Ishikawa (cell line): ENCODE results near the gene NUB1.

Experiments used
- CEBPB ChIP-seq: IDR thresholded peaks from 2 replicates; pipeline ENCODE4 v1.6.1; 2012
- CREB1 ChIP-seq: IDR thresholded peaks from 2 replicates; pipeline ENCODE4 v1.6.1; 2012; ENCODE audit warnings: low read depth
- EGR1 ChIP-seq: IDR thresholded peaks from 2 replicates; pipeline ENCODE4 v1.6.1; 2012
- EP300 ChIP-seq: IDR thresholded peaks from 2 replicates; pipeline ENCODE4 v1.6.1; 2012; ENCODE audit warnings: borderline replicate concordance
- FOXM1 ChIP-seq: IDR thresholded peaks from 2 replicates; pipeline ENCODE4 v1.6.1; 2012; ENCODE audit warnings: low read depth, borderline replicate concordance
- MAX ChIP-seq: IDR thresholded peaks from 2 replicates; pipeline ENCODE4 v1.6.1; 2012
- NFIC ChIP-seq: IDR thresholded peaks from 2 replicates; pipeline ENCODE4 v1.6.1; 2012
- RAD21 ChIP-seq: IDR thresholded peaks from 2 replicates; pipeline ENCODE4 v1.6.1; 2012; ENCODE audit warnings: low read depth
- REST ChIP-seq: IDR thresholded peaks from 2 replicates; pipeline ENCODE4 v1.6.1; 2012; ENCODE audit warnings: low read depth, mild to moderate bottlenecking
- TAF1 ChIP-seq: IDR thresholded peaks from 2 replicates; pipeline ENCODE4 v1.6.1; 2012; ENCODE audit warnings: low read depth, mild to moderate bottlenecking
- TCF12 ChIP-seq: IDR thresholded peaks from 2 replicates; pipeline ENCODE4 v1.6.1; 2012; ENCODE audit warnings: low read depth
- TEAD4 ChIP-seq: IDR thresholded peaks from 2 replicates; pipeline ENCODE4 v1.6.1; 2012
- USF1 ChIP-seq: IDR thresholded peaks from 2 replicates; pipeline ENCODE4 v1.6.1; 2012
- YY1 ChIP-seq: IDR thresholded peaks from 2 replicates; pipeline ENCODE4 v1.6.1; 2012; ENCODE audit warnings: low read depth
- ZBTB7A ChIP-seq: IDR thresholded peaks from 2 replicates; pipeline ENCODE4 v1.6.1; 2012; ENCODE audit warnings: low read depth

The NUB1 gene

GRCh38 chr7:151393031-151393977 is 51.7 kb downstream of the NUB1 start:
- no peak for TF ChIP-seq TAF1
- no peak for TF ChIP-seq NFIC
- no peak for TF ChIP-seq MAX
- TF ChIP-seq RAD21, result no peak
- TF ChIP-seq TCF12, result no peak
- no peak for TF ChIP-seq CREB1

- no peak for TF ChIP-seq TAF1
- no peak for TF ChIP-seq ZBTB7A
- TF ChIP-seq TEAD4, result no peak
- TF ChIP-seq NFIC, result no peak
- TF ChIP-seq FOXM1, result no peak
- no peak for TF ChIP-seq REST
- TF ChIP-seq CEBPB, result no peak
- no peak for TF ChIP-seq USF1
- no peak for TF ChIP-seq RAD21
- no peak for TF ChIP-seq YY1
- TF ChIP-seq EP300, result no peak
- TF ChIP-seq EGR1, result no peak
- TF ChIP-seq TCF12, result no peak
- no peak for TF ChIP-seq MAX
- no peak for TF ChIP-seq CREB1
Observed at GRCh38 chr7:151394076-151395035, 52.7 kb downstream of the NUB1 start.

GRCh38 chr7:151395036-151395367 is 53.4 kb downstream of the NUB1 start:
- TF ChIP-seq FOXM1 (no peak), RAD21 (no peak), TAF1 (no peak), TCF12 (no peak), ZBTB7A (no peak), TEAD4 (no peak), YY1 (no peak), USF1 (no peak), EP300 (no peak)

GRCh38 chr7:151396328-151396970 is 54.8 kb downstream of the NUB1 start:
- TF ChIP-seq CEBPB (no peak), RAD21 (no peak), EP300 (no peak), USF1 (no peak), REST (no peak), TAF1 (no peak), NFIC (no peak), YY1 (no peak)
